OCI-LY1 (cell line): ENCODE measurements around the gene TMIE.

Experiments
- EZH2 ChIP-seq: fragments of 200-600 bp; sonication (generic), shearing (Covaris generic); IDR thresholded peaks from 2 replicates; pipeline ENCODE4 v1.8.0; 2017; ENCODE audit warnings: borderline replicate concordance, mixed run types, mild to moderate bottlenecking, antibody characterized with exemption, low read length, moderate library complexity, mixed read lengths
- TF ChIP-seq, protein P1 (sequence below): fragments of 200-600 bp; sonication (generic), shearing (Covaris generic); IDR thresholded peaks from 2 replicates; pipeline ENCODE4 v1.5.1; 2017; ENCODE audit warnings: mild to moderate bottlenecking, antibody characterized with exemption, low read length, moderate library complexity, mixed read lengths

DNA sequence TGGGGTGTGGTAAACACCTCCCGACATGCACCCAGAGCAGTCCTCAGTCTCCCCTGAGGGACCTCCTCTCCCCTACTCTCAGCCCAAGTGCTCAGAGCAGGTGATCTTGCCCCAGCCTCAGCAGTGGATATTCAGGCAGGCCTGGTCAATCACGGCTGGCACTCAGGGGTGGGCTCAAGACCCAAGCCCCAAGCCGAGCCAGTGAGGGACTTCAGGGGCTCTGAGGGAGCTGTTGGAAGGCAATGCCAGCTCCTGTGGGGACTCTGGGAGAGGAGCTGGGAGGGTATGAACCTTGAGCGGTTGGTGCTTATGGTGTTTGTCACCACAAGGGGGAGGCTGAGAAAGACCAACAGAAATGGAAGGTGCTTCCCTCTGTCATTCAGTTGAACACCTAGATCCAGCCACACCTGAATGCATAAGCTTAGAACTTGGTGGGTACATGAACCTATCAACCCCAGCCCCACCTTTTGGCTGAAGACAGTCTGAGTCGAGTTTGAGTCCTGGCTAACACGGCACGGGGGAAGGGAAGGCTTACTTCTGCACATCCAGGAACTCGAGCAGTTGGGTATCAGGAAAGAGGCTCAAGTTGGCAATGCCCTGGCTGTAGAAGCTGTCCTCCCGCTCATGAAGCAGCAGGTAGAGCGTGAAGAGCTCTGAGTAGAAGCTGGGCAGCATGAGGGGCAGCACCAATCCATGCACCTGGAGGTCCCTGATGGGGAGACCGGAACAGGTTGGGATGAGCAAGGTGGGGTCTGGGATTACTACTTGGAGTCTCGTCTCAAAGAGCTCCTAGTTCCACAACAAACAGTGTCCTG is 27.0 kb upstream of the TMIE start:
- no peak for TF ChIP-seq EZH2
- TF ChIP-seq, protein P1, sequence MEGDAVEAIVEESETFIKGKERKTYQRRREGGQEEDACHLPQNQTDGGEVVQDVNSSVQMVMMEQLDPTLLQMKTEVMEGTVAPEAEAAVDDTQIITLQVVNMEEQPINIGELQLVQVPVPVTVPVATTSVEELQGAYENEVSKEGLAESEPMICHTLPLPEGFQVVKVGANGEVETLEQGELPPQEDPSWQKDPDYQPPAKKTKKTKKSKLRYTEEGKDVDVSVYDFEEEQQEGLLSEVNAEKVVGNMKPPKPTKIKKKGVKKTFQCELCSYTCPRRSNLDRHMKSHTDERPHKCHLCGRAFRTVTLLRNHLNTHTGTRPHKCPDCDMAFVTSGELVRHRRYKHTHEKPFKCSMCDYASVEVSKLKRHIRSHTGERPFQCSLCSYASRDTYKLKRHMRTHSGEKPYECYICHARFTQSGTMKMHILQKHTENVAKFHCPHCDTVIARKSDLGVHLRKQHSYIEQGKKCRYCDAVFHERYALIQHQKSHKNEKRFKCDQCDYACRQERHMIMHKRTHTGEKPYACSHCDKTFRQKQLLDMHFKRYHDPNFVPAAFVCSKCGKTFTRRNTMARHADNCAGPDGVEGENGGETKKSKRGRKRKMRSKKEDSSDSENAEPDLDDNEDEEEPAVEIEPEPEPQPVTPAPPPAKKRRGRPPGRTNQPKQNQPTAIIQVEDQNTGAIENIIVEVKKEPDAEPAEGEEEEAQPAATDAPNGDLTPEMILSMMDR, result peak; percentile 36; the same call in 1 of the 2 replicates
